RWPE2 (cell line): Measurements from ENCODE around the gene SAP30BP.

Experiments
- ATAC-seq: fragments of 200-7000 bp; cut with Tn5 transposase; 3 replicates; pipeline ENCODE4 v1.9.1; 2021; ENCODE audit warnings: low read depth
- DNase-seq: peaks from one replicate; pipeline ENCODE4 v3.0.0-alpha.2; 2020; ENCODE audit warnings: low spot score
- H3K27ac ChIP-seq: fragments of 450-650 bp; 2 replicates; pipeline ENCODE4 v1.5.1; 2017; ENCODE audit warnings: mild to moderate bottlenecking; ENCODE audit not compliant: poor library complexity, severe bottlenecking
- H3K27me3 ChIP-seq: fragments of 250-450 bp; sonication (Bioruptor Pico); 2 replicates; pipeline ENCODE4 v1.5.1; 2021; ENCODE audit warnings: mild to moderate bottlenecking, moderate library complexity; ENCODE audit not compliant: insufficient read depth, poor library complexity, severe bottlenecking
- H3K36me3 ChIP-seq: fragments of 250-450 bp; sonication (Bioruptor Pico); 2 replicates; pipeline ENCODE4 v1.5.1; 2020; ENCODE audit warnings: low read depth, mild to moderate bottlenecking, moderate library complexity
- H3K4me1 ChIP-seq: fragments of 250-450 bp; sonication (Bioruptor Pico); 2 replicates; pipeline ENCODE4 v1.5.1; 2021; ENCODE audit warnings: mild to moderate bottlenecking, moderate library complexity; ENCODE audit not compliant: insufficient read depth, poor library complexity, severe bottlenecking
- H3K4me3 ChIP-seq: fragments of 250-450 bp; sonication (Bioruptor Pico); 2 replicates; pipeline ENCODE4 v1.5.1; 2021; ENCODE audit warnings: mild to moderate bottlenecking, moderate library complexity; ENCODE audit not compliant: severe bottlenecking
- H3K9me3 ChIP-seq: fragments of 250-450 bp; sonication (Bioruptor Pico); 2 replicates; pipeline ENCODE4 v1.5.1; 2021; ENCODE audit warnings: mild to moderate bottlenecking, moderate library complexity; ENCODE audit not compliant: severe bottlenecking
- CTCF ChIP-seq: fragments of 450-650 bp; IDR thresholded peaks from one replicate; pipeline ENCODE4 v1.5.1; 2017; ENCODE audit warnings: mild to moderate bottlenecking, moderate library complexity; ENCODE audit not compliant: poor library complexity, severe bottlenecking

Gene SAP30BP

DNA sequence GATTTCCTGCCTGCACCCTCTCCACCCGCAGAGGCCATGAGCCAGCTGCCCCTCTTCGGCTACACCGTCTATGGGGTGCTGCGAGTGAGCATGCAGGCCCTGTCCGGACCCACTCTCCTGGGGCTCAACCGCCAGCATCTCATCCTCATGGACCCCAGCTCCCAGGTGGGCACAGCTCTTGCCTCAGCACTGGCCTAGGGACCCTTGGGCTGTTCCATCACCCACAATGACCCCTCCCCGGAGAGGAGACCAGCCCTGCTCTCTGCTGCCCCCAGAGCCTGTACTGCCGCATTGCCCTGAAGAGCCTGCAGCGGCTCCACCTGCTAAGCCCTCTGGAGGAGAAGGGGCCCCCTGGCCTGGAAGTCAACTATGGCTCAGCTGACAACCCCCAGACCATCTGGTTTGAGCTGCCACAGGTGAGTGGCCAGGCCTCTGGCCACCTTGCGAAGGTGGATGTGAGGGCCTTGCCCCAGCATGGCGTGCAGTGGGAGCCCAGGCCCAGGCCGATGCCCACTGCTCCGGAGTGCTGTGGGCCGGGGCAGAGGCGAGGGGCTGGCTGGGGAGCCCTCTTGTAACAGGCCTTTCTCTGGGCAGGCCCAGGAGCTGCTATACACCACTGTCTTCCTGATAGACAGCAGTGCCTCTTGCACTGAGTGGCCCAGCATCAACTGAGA lies 41.2 kb upstream of the SAP30BP start:
- Histone ChIP-seq H3K36me3 (peaks cover 10% of the 10 kb centered on the region; the same call in 1 of the 2 replicates), H3K27me3 (no peaks in the 10 kb centered on the region), H3K4me3 (no peak overlapping the region), H3K27ac (no peak overlapping the region), H3K4me1 (no peaks in the 10 kb centered on the region), H3K9me3 (no peaks in the 10 kb centered on the region)
- ATAC-seq (peak; percentile 40), DNase-seq (no peak)
- peak; percentile 59 for TF ChIP-seq CTCF

GRCh38 chr17:75626496-75627038 lies 40.6 kb upstream of the SAP30BP start:
- Histone ChIP-seq H3K27me3 (no peaks in the 10 kb centered on the region), H3K9me3 (no peaks in the 10 kb centered on the region), H3K36me3 (peaks cover 13% of the 10 kb centered on the region; the same call in 1 of the 2 replicates), H3K27ac (no peak overlapping the region), H3K4me3 (no peak overlapping the region), H3K4me1 (no peaks in the 10 kb centered on the region)
- DNase-seq (no peak), ATAC-seq (no peak)
- no peak for TF ChIP-seq CTCF

DNA sequence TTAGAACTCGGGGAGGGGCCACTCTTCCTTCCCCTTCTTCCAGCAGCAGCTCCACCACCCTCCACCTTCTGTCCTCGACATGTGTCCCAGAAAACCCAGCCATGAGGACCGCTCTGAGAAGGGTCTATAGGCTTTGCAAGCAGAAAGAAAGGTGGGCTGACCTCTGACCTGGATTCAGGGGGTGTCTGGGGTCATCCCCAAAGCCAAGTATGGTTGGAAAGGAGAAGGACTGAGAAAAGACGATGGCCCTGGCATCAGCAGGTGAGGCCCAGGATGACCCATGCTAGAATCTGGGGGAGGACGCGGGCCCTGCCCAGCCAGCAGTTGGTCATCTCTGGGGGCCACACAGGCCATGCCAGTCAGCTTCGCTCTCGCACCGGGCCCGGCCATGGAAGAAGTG lies 40.0 kb upstream of the SAP30BP start:
- H3K36me3 ChIP-seq: peaks cover 15% of the 10 kb centered on the region; the same call in 1 of the 2 replicates
- no peak for DNase-seq
- no peaks in the 10 kb centered on the region for H3K4me1 ChIP-seq
- H3K9me3 ChIP-seq: no peaks in the 10 kb centered on the region
- no peak overlapping the region for H3K27ac ChIP-seq
- H3K4me3 ChIP-seq: no peak overlapping the region
- no peak for TF ChIP-seq CTCF
- H3K27me3 ChIP-seq: no peaks in the 10 kb centered on the region
- ATAC-seq: no peak

DNA sequence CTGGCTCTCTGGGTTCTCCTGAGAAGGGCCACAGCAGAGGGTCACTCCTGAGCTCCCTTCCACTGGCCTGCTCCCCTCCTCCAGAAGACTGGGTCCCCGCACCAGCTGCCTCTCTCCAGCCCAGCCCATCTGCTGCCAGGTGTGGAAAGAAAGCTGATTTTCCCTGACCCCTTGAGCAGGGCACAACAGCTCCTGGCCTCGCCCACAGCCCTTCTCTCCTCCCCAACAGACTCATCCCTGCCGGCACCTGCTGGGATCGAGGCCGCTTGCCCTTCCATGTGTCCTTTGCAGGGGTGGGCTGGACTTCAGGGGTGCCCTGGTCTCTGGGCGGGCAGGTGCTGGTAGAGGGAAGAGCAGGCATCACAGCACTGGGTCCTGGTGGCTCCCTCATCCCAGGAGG lies 38.7 kb upstream of the SAP30BP start:
- ATAC-seq (no peak), DNase-seq (no peak)
- Histone ChIP-seq H3K36me3 (peaks cover 18% of the 10 kb centered on the region; the same call in 1 of the 2 replicates), H3K4me3 (no peak overlapping the region), H3K4me1 (peaks cover under 1% of the 10 kb centered on the region), H3K27me3 (no peaks in the 10 kb centered on the region), H3K27ac (no peak overlapping the region), H3K9me3 (no peaks in the 10 kb centered on the region)
- no peak for TF ChIP-seq CTCF

DNA sequence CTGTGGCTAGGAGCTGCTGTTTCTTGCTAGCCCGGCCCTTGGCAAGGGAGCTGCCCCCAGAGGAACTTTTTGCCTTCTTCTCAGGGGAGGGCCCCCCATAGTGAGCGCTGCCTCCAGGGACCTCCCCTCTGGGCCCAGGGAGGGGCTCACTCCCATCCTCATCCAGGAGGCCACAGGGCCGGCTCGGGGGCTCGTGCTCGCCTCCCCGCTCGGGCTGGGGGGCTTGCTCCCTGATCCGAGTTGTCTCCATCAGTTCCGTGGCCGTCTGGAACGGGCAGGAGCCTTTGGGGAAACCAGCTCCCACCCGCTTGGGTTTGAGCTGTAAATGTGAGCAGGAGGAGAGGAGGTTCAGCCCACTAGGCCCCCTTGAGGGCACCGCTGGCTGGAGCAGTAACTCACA lies 38.0 kb upstream of the SAP30BP start:
- TF ChIP-seq CTCF: no peak
- ATAC-seq (no peak), DNase-seq (no peak)

More for the DNA sequence above, 38.0 kb upstream of the SAP30BP start:
- Histone ChIP-seq H3K4me1 (peaks cover 3% of the 10 kb centered on the region), H3K27ac (no peak overlapping the region), H3K9me3 (no peaks in the 10 kb centered on the region), H3K27me3 (no peaks in the 10 kb centered on the region), H3K36me3 (peaks cover 18% of the 10 kb centered on the region; the same call in 1 of the 2 replicates), H3K4me3 (no peak overlapping the region)
